Nephron (organoid): ENCODE results near the gene NXNL2.

Source experiments
- H3K27ac Mint-ChIP-seq, 3 experiments: 2 replicates each; pipeline ENCODE4 v1.8.0; 2020; ENCODE audit warnings: mixed read lengths in 3 of 3, mild to moderate bottlenecking in 2 of 3, moderate library complexity in 1 of 3
- H3K27me3 Mint-ChIP-seq: 2 replicates; pipeline ENCODE4 v1.8.0; 2021; ENCODE audit warnings: low read depth, mild to moderate bottlenecking, moderate library complexity, mixed read lengths
- H3K36me3 Mint-ChIP-seq: 2 replicates; pipeline ENCODE4 v1.8.0; 2020; ENCODE audit warnings: low read depth, mixed read lengths
- H3K4me1 Mint-ChIP-seq: 2 replicates; pipeline ENCODE4 v1.8.0; 2020; ENCODE audit warnings: mixed read lengths
- H3K4me3 Mint-ChIP-seq, 3 experiments: 2 replicates each; pipeline ENCODE4 v1.8.0; 2020; ENCODE audit warnings: mild to moderate bottlenecking in 3 of 3, mixed read lengths in 3 of 3, moderate library complexity in 2 of 3
- H3K9me3 Mint-ChIP-seq: 2 replicates; pipeline ENCODE4 v1.8.0; 2020; ENCODE audit warnings: mixed read lengths
- CTCF ChIP-seq, 3 experiments: fragments of 200-600 bp; sonication (generic); IDR thresholded peaks; one replicate each; pipeline ENCODE4 v1.5.0; 2021; ENCODE audit warnings: antibody characterized with exemption in 3 of 3; ENCODE audit not compliant: unreplicated experiment in 3 of 3

The NXNL2 gene

GRCh38 chr9:88501086-88501485 lies 33.9 kb upstream of the NXNL2 start:
- Mint-ChIP-seq H3K9me3 (no peaks in the 10 kb centered on the region), H3K27me3 (no peaks in the 10 kb centered on the region), H3K4me3 (no peak overlapping the region), H3K27ac (peak overlapping the region in 2 of 3 experiments; percentile 13 to 71), H3K36me3 (no peaks in the 10 kb centered on the region), H3K4me1 (peaks cover 15% of the 10 kb centered on the region)
- no peak for TF ChIP-seq CTCF (IDR thresholded peaks at IDR 0.05; ENCODE audit: unreplicated experiment in 3 of 3)

- no peak for TF ChIP-seq CTCF (IDR thresholded peaks at IDR 0.05; ENCODE audit: unreplicated experiment in 3 of 3)
- no peaks in the 10 kb centered on the region for H3K27me3 Mint-ChIP-seq
- no peaks in the 10 kb centered on the region for H3K9me3 Mint-ChIP-seq
- no peaks in the 10 kb centered on the region for H3K36me3 Mint-ChIP-seq
- H3K27ac Mint-ChIP-seq: peak overlapping the region; percentile 53 to 87 (median 64)
- H3K4me3 Mint-ChIP-seq: no peak overlapping the region
- H3K4me1 Mint-ChIP-seq: peaks cover 15% of the 10 kb centered on the region
Measured at GRCh38 chr9:88502552-88503034, 32.4 kb upstream of the NXNL2 start.

- Mint-ChIP-seq H3K27ac (peak overlapping the region; percentile 53 to 87 (median 64)), H3K27me3 (no peaks in the 10 kb centered on the region), H3K4me3 (no peak overlapping the region), H3K9me3 (no peaks in the 10 kb centered on the region), H3K4me1 (peaks cover 15% of the 10 kb centered on the region), H3K36me3 (no peaks in the 10 kb centered on the region)
- no peak for TF ChIP-seq CTCF (IDR thresholded peaks at IDR 0.05; ENCODE audit: unreplicated experiment in 3 of 3)
Measured at GRCh38 chr9:88503081-88503844, 31.7 kb upstream of the NXNL2 start.

GRCh38 chr9:88503845-88504764 lies 30.9 kb upstream of the NXNL2 start:
- TF ChIP-seq CTCF (IDR thresholded peaks at IDR 0.05; ENCODE audit: unreplicated experiment in 3 of 3): no peak
- H3K9me3 Mint-ChIP-seq: peaks cover 4% of the 10 kb centered on the region
- H3K36me3 Mint-ChIP-seq: peaks cover 4% of the 10 kb centered on the region
- peak overlapping the region in 2 of 3 experiments; percentile 64 to 87 for H3K27ac Mint-ChIP-seq
- H3K4me1 Mint-ChIP-seq: peaks cover 15% of the 10 kb centered on the region
- H3K4me3 Mint-ChIP-seq: no peak overlapping the region
- no peaks in the 10 kb centered on the region for H3K27me3 Mint-ChIP-seq

GRCh38 chr9:88508326-88508725 lies 26.7 kb upstream of the NXNL2 start:
- peaks cover 7% of the 10 kb centered on the region for H3K9me3 Mint-ChIP-seq
- peaks cover 1% of the 10 kb centered on the region for H3K4me1 Mint-ChIP-seq
- no peak overlapping the region for H3K4me3 Mint-ChIP-seq
- H3K36me3 Mint-ChIP-seq: peaks cover 8% of the 10 kb centered on the region
- H3K27ac Mint-ChIP-seq: no peak overlapping the region
- TF ChIP-seq CTCF (IDR thresholded peaks at IDR 0.05; ENCODE audit: unreplicated experiment in 3 of 3): no peak
- H3K27me3 Mint-ChIP-seq: peaks cover 4% of the 10 kb centered on the region
